ENCODE data around the gene ZNF256.

DNA sequence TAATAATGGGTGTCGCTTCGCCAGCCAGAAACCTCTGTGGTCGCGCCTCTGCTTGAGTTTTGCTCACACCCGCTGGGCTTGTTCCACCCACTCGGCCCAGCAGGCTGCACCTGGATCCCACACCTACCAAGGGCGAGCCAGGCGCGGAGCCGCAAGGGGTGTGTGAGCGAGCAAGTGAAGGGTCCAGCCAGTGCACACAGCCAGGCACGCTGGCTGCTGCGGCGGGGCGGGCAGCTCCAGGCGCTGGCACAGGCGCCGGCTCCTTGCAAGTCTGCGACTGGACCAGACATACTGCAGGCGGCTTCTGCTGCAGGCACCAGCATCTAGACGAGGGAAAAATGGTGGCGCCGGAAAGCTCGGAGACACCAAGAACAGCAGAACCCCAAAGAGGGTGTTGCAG lies 1.8 kb upstream of the ZNF256 start:
- TF ChIP-seq, protein P1, sequence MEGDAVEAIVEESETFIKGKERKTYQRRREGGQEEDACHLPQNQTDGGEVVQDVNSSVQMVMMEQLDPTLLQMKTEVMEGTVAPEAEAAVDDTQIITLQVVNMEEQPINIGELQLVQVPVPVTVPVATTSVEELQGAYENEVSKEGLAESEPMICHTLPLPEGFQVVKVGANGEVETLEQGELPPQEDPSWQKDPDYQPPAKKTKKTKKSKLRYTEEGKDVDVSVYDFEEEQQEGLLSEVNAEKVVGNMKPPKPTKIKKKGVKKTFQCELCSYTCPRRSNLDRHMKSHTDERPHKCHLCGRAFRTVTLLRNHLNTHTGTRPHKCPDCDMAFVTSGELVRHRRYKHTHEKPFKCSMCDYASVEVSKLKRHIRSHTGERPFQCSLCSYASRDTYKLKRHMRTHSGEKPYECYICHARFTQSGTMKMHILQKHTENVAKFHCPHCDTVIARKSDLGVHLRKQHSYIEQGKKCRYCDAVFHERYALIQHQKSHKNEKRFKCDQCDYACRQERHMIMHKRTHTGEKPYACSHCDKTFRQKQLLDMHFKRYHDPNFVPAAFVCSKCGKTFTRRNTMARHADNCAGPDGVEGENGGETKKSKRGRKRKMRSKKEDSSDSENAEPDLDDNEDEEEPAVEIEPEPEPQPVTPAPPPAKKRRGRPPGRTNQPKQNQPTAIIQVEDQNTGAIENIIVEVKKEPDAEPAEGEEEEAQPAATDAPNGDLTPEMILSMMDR (IDR thresholded peaks at IDR 0.05) = no peak
- TF ChIP-seq POLR2A (IDR thresholded peaks at IDR 0.05) = no peak
- no peak for TF ChIP-seq EP300 (IDR thresholded peaks at IDR 0.05)
- TF ChIP-seq POLR2AphosphoS5 (IDR thresholded peaks at IDR 0.05) = no peak

All from sigmoid colon (tissue), 4 donors.